IMR-90 (cell line): Measurements from ENCODE around the gene NEK9.

Experiments used
- BHLHE40 ChIP-seq: fragments of 150-350 bp; IDR thresholded peaks from 2 replicates; pipeline ENCODE4 v1.6.1; 2016; ENCODE audit warnings: mild to moderate bottlenecking, low read depth, low read length
- CEBPB ChIP-seq: IDR thresholded peaks from 2 replicates; pipeline ENCODE4 v1.6.1; 2012; ENCODE audit warnings: low read depth, low read length, improper control_type of control experiment
- CHD1 ChIP-seq: IDR thresholded peaks from 2 replicates; pipeline ENCODE4 v1.6.1; 2012; ENCODE audit warnings: low read depth, low read length, improper control_type of control experiment
- CTCF ChIP-seq: conservative IDR thresholded peaks from 2 replicates; pipeline ENCODE4 v1.5.1; 2012; ENCODE audit warnings: mild to moderate bottlenecking, low read depth, low read length, improper control_type of control experiment
- MAFK ChIP-seq: IDR thresholded peaks from 2 replicates; pipeline ENCODE4 v1.6.1; 2012; ENCODE audit warnings: low read depth, low read length, improper control_type of control experiment
- MAZ ChIP-seq: IDR thresholded peaks from 2 replicates; pipeline ENCODE4 v1.6.1; 2012; ENCODE audit warnings: low read depth, mild to moderate bottlenecking, low read length, improper control_type of control experiment, moderate library complexity, borderline replicate concordance
- MXI1 ChIP-seq: IDR thresholded peaks from 2 replicates; pipeline ENCODE4 v1.6.1; 2012; ENCODE audit warnings: low read depth, mild to moderate bottlenecking, low read length, moderate library complexity, borderline replicate concordance
- NFE2L2 ChIP-seq: fragments of 150-350 bp; IDR thresholded peaks from 2 replicates; pipeline ENCODE4 v1.6.1; 2016; ENCODE audit warnings: low read depth, mild to moderate bottlenecking, low read length
- POLR2A ChIP-seq: IDR thresholded peaks from 2 replicates; pipeline ENCODE4 v1.6.1; 2012; ENCODE audit warnings: mild to moderate bottlenecking, low read depth, low read length
- RAD21 ChIP-seq: IDR thresholded peaks from 2 replicates; pipeline ENCODE4 v1.6.1; 2012; ENCODE audit warnings: low read length, improper control_type of control experiment
- RCOR1 ChIP-seq: IDR thresholded peaks from 2 replicates; pipeline ENCODE4 v1.6.1; 2012; ENCODE audit warnings: mild to moderate bottlenecking, low read length, improper control_type of control experiment; ENCODE audit not compliant: insufficient replicate concordance
- SMC3 ChIP-seq: fragments of 150-350 bp; IDR thresholded peaks from 2 replicates; pipeline ENCODE4 v1.6.1; 2016; ENCODE audit warnings: low read depth, mild to moderate bottlenecking, antibody characterized with exemption, low read length, moderate library complexity
- USF2 ChIP-seq: fragments of 150-350 bp; IDR thresholded peaks from 2 replicates; pipeline ENCODE4 v1.6.1; 2017; ENCODE audit warnings: mild to moderate bottlenecking, antibody characterized with exemption, low read length, low read depth
- TF ChIP-seq, protein P1 (sequence below): fragments of 150-350 bp; IDR thresholded peaks from 2 replicates; pipeline ENCODE4 v1.6.1; 2016; ENCODE audit warnings: low read depth, mild to moderate bottlenecking, low read length, moderate library complexity, borderline replicate concordance

GRCh38 chr14:75053396-75054291 lies 73.2 kb downstream of the NEK9 start:
- TF ChIP-seq CTCF (no peak), RCOR1 (no peak), POLR2A (no peak), USF2 (no peak), SMC3 (no peak), RAD21 (no peak), CEBPB (peak; percentile 25; the same call in 1 of the 2 replicates), CHD1 (no peak), MXI1 (no peak), NFE2L2 (no peak), MAFK (no peak), MAZ (no peak), BHLHE40 (no peak)
- TF ChIP-seq, protein P1, sequence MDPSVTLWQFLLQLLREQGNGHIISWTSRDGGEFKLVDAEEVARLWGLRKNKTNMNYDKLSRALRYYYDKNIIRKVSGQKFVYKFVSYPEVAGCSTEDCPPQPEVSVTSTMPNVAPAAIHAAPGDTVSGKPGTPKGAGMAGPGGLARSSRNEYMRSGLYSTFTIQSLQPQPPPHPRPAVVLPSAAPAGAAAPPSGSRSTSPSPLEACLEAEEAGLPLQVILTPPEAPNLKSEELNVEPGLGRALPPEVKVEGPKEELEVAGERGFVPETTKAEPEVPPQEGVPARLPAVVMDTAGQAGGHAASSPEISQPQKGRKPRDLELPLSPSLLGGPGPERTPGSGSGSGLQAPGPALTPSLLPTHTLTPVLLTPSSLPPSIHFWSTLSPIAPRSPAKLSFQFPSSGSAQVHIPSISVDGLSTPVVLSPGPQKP, result no peak
